NK-92 (cell line): ENCODE results near the gene WFIKKN1.

Source experiments
- DNase-seq: peaks from one replicate; lab custom pipeline; 2025; ENCODE audit not compliant: unreplicated experiment; lab: John Stamatoyannopoulos, UW

The WFIKKN1 gene

DNA sequence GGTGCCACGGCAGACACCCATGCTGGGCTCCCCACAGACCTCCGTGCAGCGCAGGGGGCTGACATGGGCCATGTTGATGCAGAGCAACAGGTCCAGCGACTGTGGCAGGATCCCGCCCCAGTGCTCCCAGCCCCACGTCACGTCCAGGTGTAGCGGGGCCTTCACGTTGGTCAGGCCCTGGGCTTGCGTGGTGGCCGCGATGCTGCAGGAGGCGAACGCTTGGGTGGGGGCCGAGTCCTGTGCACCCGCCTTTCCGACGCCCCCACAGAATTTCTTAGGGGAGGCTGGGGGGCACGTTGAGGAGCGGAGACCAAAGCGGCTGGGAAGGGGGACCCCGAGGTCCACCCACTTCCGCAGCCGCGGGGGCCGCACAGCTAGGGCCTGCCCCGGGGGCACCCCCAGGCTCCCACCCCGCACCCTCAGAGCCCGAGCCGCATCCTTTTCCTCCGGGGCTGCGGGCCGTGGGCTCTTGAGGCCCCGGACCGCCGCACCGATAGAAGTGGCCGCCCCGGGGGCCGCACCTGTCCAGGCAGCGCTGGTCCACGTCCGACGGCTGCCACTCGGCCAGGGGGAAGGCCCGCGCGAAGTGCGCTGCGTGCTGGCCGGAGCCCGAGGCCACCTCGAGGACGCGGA, 4.9 kb downstream of the WFIKKN1 start:
- DNase-seq, result no peak

DNA sequence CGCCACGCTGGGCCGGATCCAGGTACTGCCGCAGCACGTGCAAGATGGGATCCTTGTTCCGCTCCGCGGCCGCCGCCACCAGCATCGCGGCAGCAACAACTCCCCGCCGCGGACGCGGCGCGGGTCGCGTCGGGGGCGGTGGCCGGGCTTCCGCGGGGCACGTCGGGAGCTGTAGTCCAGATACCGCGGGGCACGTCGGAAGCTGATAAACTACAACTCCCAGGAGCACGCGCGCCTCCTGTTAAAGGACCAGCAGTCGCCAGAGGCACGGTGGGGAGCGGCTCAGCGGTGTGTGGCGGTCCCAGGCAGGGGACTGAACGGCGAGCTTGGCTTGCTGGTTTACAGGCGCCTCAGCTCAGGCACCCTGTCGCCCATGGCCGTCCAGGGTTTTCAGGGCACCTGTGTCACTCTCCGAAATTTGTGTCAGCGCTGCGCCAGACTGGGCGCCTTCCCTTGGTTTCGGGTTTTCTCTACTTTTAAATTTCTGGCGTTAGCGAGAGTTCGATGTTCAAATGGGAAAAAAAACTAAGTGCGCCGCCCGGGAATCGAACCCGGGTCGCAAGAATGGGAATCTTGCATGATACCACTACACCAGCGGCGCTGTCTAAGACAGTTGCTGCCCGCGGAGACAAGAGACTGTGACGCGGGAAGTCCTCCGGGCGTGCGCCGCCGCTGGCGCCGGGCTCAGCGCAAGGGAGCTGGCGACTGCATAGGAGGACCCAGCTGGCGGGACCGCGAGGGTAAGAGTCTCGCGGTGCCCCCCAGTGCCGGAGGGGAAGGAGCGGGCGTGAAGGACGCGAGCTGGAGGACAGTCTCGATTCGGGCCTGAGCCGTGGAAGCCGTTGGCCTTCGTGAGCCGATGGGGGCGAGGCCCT, 5.7 kb downstream of the WFIKKN1 start, which contains the start of gene METTL26:
Gene METTL26, minus strand, starts transcription at position 100 of the 875 bp plus-strand sequence. Its CDS starts 15 bp downstream, at position 85.
- DNase-seq, result peak; percentile 47

DNA sequence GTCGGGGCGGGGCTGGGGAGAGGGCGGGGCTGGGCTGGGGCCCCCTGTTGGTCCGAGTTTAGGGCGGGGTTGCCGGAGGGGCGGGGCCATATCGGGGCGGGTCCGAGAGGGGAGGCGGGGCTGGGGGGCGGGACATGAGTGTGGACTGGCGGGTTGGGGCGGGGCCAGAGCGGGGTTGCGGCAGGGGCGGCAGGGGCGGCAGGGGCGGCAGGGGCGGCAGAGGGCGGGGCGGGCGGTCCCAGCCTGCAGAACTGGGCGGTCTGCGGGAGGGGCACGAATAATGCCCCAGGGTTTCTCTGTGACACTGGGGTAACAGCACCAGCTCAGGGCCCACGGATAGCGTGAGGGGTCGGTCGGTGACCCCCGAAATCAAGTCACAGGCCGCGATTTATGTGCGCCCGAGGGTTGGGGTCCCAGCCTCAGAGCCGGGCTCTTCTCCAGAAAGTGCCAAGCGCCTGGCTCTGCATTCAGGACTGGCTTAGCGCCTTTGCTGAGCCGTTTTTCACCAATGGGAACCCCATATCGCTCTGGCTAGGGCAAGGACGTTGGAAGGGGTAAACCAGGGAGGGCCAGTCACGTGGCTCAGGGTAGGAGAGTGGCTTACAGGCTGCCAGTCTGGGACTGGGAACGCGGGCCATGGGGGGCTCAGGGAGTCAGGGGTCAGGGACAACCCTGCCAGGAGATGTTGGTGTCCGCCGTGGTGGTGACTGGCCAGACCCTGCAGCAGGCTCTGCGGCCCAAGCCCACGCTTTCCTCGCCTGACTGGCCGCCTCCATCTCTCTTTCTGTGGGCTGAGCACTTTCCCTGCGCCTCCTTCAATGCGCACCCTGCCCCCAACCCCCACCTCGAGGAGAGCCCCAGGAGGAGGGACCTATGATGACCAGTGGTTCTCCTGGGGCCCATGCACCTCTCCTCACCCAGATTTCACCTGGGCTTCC, 6.6 kb downstream of the WFIKKN1 start:
- no peak for DNase-seq

DNA sequence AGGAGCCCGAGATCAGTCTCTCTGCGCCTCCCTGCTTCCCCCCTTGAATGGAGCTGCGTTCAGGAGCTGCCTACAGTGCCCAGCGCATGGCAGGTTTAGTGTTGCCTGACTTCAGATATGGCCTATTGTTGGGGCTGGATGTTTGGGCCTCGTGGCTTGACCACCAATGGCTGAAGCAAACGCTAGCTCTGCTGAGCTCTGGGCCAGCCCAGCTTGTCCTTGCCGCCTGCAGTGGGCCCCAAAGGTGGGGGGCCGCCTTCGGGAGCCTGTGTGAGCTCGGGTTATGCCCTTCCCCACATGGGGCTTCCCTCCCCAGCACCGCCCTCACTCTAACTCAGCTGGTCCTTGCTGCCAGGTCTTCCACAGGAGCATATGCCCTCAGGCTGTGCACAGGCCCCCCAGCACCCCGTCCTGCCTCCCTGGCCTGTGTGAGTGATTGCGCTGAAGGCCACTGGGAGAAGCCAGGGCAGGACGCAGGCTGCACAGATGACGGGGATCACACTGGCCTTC, 7.3 kb downstream of the WFIKKN1 start:
- no peak for DNase-seq

DNA sequence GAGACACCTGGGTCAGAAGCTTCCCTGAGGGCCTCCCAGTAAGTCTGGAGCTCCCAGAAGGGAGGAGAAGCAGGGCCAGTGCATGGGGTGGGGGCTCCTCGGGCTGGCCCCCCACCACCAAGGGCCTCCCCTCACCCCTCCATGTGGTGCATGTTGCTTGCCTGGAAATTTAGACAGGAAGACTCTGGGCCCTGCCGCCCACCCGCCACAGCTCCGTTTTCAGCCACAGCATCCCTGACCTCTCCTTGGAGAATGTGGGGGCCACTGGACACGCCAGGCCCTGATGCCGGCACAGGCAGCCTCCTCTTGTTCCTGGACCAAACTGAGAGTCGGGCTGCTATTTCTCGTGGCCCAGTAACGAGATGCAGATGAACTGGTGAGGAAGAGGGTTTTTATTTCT, 8.1 kb downstream of the WFIKKN1 start:
- no peak for DNase-seq

DNA sequence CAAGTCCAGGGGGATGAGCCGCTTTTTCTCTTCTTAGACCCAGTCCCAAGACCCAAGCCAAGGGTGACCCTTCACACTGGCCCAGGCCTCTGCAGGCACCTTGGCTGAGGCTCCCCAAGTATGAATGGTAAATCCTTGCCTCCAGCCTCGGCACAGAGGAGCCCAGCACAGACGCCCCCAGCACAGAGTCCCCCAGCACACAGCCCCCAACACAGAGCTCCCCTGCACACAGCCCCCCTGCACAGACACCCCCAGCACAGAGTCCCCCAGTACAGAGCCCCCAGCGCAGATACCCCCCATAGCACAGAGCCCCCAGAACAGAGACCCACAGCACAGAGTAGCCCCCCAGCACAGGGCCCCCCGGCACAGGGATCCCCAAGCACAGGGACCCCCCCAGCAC, 9.8 kb downstream of the WFIKKN1 start:
- DNase-seq, result no peak

DNA sequence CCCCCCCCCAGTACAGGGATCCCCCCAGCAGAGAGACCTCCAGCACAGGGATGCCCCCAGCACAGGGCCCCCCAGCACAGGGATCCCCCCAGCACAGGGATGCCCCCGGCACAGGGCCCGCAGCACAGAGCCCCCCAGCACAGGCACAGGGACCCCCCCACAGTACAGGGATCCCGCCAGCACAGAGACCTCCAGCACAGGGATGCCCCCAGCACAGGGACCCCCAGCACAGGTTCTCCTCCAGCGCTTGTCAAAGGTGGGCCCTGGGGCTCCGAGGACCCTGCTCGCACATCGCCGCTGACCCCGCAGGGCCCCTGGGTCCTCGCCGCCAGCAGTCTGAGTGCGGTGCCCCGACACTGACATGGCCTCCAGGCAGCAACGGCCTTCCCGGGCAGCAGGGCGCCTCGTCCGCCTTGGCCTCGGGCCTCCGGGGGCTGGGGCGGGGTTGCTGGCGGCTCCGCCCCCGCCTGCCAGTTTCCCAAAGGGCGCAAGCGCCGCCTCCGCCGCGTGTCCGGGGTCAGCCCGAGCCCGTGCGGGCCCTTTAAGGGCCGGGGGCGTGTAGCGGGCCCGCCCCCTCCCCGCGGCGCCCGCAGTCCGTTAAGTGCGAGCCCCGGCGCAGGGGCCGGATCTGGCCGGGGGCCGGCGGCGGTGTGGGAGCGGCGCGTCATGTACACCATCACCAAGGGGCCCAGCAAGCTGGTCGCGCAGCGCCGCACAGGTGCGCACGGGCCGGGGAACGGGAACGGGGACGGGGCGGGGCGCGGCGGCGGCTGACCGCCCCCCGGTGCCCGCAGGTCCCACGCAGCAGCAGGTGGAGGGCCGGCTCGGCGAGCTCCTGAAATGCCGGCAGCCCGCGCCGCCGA, 10.8 kb downstream of the WFIKKN1 start, which contains the start of gene MCRIP2:
Gene MCRIP2, plus strand, starts transcription at position 503 of the 863 bp plus-strand sequence. Its CDS starts 164 bp downstream, at position 667.
- DNase-seq, result no peak

DNA sequence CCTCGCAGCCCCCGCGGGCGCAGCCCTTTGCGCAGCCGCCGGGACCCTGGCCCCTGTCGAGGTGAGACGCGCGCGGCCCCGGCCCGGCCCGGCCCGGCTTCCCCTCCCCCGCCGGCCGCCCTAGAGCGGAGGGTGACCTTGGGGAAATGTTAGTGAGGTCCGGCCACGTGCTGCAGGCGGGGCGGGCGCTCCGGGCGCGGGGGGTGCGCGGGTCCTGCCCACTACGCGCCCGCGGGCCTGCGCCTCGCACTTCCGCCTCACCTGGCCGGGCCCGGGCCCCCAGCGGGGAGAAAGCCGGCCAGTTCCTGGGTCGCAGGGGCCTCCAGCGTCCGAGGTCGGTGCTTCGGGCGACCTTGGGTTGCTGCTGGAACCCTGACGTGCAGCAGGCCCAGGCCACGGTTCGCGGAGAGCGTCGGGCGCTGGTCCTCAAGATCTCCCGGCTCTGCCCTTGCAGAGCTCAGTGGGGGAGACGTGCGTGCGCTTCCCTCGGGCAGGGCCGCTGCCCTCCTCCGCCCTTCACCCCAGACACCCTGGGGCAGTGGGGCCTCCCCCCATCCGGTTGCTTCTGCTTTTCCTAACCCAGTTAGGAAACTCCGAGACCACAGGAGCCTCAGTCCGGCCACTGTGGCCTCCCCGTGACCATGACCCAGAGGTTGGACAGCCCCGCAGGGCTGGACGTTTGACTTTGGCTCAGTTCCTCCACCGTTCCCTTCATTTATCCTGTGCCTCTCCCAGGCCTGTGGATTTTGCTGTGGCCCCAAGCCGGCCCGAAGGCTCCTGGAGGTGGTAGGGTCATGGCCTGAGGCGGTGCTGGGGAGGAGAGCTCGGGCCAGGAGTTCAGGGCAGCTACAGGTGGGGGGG, 11.6 kb downstream of the WFIKKN1 start:
- no peak for DNase-seq

DNA sequence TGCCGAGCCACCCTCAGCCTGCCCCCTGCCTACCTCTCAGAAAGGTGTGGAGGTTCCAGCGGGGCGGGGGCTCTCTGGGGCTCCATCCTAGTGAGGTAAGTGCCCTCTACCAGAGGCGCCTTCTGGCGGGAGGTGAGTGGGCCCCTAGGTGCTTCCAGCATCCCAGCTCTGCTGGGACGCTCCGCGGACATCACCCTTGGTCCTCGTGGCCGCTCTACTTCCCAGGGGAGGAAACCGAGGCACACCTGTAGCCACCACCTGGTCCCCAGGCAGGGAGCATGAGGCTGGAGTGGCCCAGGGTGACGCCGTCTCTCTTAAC, 12.2 kb downstream of the WFIKKN1 start:
- DNase-seq, result no peak

DNA sequence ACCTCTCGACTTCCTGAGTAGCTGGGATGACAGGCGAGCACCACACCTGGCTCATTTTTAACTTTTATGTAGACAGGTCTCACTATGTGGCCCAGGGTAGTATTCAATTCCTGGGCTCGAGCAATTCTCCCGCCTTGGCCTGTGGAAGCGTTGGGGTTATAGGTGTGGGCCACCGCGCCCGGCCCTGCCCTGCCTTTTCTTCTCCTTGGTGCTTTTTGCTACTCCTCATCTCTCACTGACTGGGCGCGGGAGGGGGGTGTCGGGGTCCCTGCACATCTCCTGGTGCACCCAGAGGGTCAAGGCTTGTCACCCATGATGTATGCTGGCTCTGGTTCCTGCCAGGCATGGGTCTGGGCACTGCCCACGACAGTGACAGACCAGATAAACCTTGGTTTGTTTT, 13.8 kb downstream of the WFIKKN1 start:
- DNase-seq, result no peak

DNA sequence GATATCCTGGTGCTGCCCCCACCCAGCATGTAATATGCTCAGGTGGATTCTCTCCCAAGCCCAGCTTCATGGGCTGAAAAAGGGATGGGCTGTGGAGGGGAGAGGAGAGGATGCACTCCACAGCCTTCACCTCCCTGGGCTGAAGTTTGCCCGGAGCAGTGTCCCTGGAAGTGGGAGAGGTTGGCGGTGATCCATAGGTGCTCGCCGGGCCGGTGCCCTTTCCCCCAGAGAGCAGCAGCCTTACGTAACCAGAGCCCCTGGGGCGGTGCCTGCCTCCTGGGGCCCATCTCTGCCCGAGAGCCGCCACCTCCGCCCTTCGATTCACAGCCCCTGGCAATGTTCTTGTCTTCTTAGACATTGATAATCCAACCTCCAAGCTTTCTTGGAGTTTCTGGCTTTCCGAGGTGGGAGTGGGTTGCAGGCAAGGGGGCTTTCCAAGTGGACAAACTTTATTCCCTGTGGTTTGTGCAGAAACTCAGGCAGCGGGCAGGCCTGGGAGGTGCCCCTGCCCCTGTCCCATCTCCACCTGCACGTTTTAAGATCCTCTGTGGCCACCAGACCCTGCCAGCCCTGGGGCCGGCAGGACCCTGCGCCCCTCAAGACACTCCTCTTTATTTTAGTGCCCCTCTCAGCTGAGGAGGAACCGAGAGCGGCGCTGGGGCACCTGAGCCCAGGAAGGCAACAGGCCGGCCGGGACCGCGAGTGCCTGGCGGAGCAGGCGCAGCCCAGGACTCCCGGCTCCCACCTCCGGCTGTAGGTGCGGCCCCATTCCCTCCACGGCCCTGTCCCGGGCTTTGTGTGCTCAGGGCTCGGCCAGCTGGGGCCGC, 15.3 kb downstream of the WFIKKN1 start:
- no peak for DNase-seq

DNA sequence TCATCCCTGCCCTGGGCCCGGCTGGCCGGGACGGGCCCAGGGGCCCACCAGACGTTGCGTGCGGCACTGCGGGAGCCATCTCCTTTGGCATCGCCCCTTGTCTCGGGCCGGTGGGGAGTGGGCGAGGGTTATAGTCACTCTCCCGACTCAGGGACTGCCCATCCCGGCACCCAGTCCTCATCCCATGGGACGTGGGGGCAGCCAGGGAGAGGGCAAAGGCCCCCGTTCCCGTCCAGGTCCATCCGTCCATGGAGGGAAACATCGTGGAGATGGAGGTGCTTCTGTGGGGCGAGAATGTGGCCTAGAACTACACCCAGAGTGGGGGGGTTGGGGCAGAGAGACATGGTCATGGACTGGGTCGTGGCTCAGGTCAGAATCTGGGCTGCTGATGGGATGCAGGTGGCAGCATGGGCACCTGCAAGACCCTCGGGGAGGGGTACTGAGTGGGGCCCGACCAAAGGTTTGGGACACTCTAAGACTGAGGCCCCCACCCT, 15.9 kb downstream of the WFIKKN1 start:
- no peak for DNase-seq

DNA sequence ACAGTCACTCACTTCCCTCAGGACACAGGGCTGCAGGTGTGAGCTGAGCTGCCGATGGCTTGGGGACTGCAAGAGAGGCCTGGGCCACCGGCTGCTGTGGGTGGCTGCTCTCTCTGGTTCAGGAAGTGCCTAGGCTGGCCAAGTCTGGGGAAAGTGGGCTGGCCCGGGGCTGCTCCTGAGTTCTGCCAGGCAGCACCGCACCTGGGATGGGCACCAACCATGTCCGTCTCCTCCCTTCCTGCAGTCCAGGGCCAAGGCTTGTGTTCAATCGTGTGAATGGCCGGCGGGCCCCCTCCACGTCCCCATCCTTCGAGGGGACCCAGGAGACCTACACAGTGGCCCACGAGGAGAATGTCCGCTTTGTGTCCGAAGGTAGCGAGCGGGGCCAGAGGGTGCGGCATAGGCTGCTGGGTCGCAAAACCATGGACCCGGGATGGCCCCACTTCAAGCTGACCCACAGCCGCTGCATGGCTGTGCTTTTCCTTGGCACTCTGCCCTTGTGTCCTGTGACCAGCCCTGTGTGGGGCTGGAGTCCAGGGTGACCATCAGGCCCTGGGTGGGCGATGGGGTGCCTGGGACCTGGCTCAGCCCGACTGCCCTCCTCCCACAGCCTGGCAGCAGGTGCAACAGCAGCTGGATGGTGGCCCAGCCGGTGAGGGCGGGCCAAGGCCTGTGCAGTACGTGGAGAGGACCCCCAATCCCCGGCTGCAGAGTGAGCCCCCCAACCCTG, 16.6 kb downstream of the WFIKKN1 start:
- no peak for DNase-seq

DNA sequence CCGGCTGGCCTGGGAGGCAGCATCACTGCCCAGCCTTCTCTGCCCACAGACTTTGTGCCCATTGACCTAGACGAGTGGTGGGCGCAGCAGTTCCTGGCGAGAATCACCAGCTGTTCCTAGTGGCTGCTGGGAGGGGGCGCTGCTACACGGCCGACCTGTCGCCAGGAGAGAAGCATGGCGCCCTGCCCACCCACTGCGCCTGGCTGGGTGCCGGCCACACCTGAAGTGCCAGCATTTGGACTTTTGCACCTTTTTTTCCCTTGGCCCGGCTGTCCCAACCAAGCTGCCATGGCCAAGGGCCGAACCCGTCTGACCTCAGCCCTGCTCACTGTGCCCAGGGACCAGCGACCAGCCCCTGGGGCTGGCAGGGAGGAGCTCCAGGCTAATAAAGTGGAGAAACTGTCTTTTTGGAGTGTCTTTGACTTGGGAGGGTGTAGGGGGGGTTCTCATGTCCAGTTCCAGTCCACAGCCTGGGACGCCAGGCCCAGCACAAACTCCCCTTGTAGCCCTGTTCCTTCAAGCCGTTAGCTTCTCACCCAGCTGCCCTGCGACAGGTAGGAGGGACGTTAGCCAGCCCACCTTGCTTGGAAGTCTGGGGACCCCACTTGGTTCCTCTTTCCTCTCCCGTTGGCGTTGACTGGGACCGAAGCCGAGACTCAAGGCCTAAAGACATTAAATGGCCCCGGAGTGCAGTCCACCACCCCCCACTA, 17.4 kb downstream of the WFIKKN1 start:
- DNase-seq, result no peak

DNA sequence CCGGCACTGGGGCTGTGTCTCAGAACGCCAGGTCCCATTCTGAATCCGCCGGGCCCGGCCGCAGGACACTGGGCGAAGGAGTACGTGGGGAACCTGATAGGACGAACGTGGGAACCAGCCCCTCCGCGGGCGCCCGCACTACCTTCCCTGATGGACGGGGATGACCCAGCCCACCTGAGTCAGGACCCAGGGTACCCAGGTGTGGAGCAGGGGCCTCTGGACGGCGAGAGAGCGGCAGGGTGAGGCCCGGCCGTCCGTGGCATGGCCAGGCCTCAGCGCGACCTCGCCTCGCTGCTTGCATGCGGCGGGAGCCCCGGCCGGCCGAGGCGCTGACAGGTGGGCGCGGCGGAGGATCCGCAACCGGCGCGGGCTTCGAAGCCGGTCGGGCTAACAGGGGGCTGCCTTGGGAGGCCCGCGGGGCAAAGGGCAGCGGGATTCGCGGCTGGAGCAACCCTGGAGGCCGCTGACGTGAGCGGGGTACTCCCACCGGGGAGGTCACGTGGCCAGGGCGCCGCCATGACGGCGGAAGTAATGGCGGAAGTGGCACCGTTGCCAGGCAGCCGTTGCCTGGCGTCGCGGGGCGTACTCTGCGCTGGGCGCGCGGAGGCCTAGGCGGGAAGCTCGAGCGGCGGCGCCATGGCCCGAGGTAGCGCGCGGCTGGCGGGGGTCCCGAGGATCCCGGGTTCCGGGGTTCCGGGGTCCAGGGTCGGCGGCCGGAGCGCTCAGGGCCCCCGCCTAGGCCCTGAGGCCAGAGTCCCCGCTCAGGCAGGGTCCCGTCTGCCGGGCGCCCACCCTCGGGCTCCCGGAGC, 18.2 kb downstream of the WFIKKN1 start, which contains the start of gene WDR90:
Gene WDR90, plus strand, starts transcription at position 585 of the 809 bp plus-strand sequence. Its CDS starts 52 bp downstream, at position 637.
- DNase-seq, result peak; percentile 54

DNA sequence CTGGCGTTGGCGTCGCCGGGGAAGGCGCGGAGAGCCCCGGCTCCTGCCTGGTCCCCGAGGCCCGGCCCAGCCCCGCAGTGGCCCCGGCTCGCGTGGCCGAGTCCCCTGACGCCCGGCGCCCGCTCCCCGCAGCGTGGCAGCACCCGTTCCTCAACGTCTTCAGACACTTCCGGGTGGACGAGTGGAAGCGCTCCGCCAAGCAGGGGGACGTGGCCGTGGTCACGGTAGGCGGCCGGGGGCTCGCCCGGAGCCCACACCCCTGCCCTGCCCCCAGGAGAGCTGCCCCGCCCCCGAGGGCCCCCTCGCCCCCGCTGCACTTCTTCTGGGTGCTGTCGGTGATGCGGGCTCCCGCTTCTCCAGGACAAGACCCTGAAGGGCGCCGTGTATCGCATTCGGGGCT, 18.8 kb downstream of the WFIKKN1 start:
- no peak for DNase-seq
